A549 (cell line): ENCODE data around the gene BCKDHA. TPM values are rescaled to one million over a fixed set of nuclear protein-coding genes. Genes with fewer than 3 reads are reported as not detected.

Experiments
- ATAC-seq, 2 experiments: fragments of 200-7000 bp in 1 of 2; fragments of >200 bp in 1 of 2; cut with Nextera tagmentation in 1 of 2; cut with Tn5 transposase in 1 of 2; 3 replicates each; pipeline versions ENCODE4 v1.8.0 to v1.9.1; 2018 to 2020; ENCODE audit warnings: mild to moderate bottlenecking in 1 of 2, moderate library complexity in 1 of 2
- CTCF ChIA-PET: fragments of 300-600 bp; sonication (Branson Sonifier 250); formaldehyde crosslinking; extraction: SDS; loops from one replicate; lab custom pipeline; 2021; ENCODE audit warnings: antibody characterized with exemption, inconsistent platforms; lab: Yijun Ruan, JAX
- POLR2A ChIA-PET: fragments of 350-600 bp; formaldehyde crosslinking; extraction: SDS; loops from one replicate; lab custom pipeline; 2021; ENCODE audit warnings: antibody characterized with exemption, inconsistent platforms; lab: Yijun Ruan, JAX
- DNase-seq, 2 experiments: peaks; one replicate each; pipeline versions ENCODE4 v3.0.0 to v3.0.0-alpha.2; 2011 to 2016; ENCODE audit warnings: low read depth in 1 of 2, low spot score in 1 of 2
- FAIRE-seq: peaks from 2 replicates; lab custom pipeline; 2011; peaks lifted over from hg19 to GRCh38; lab: Jason Lieb, UNC
- H3K27ac ChIP-seq, 2 experiments: fragments of >200 bp; sonication (Bioruptor Twin); formaldehyde crosslinking; 3 replicates each; pipeline ENCODE4 v1.5.1; 2016 to 2017
- H3K4me1 ChIP-seq: fragments of >200 bp; sonication (Bioruptor Twin); formaldehyde crosslinking; 3 replicates; pipeline ENCODE4 v1.6.1; 2016
- H3K4me2 ChIP-seq: fragments of >200 bp; sonication (Bioruptor Twin); formaldehyde crosslinking; 3 replicates; pipeline ENCODE4 v1.6.1; 2016
- H3K4me3 ChIP-seq: fragments of >200 bp; sonication (Bioruptor Twin); formaldehyde crosslinking; 3 replicates; pipeline ENCODE4 v1.5.1; 2016
- H3K9me3 ChIP-seq: fragments of >200 bp; sonication (Bioruptor Twin); formaldehyde crosslinking; 3 replicates; pipeline ENCODE4 v1.6.1; 2016
- BHLHE40 ChIP-seq: IDR thresholded peaks from 2 replicates; pipeline ENCODE4 v1.6.1; 2012; ENCODE audit warnings: low read depth, low read length, inconsistent platforms
- CBX8 ChIP-seq: fragments of 200-600 bp; sonication (generic); IDR thresholded peaks from 2 replicates; pipeline ENCODE4 v1.6.1; 2016
- CEBPB ChIP-seq, 2 experiments: fragments of >200 bp in 1 of 2; sonication (Bioruptor Twin) in 1 of 2; formaldehyde crosslinking in 1 of 2; IDR thresholded peaks; 2 replicates each; pipeline ENCODE4 v1.6.1; 2012 to 2016
- EP300 ChIP-seq, 2 experiments: fragments of >200 bp; sonication (Bioruptor Twin); formaldehyde crosslinking; IDR thresholded peaks; 2 replicates in 1 of 2; 3 replicates in 1 of 2; pipeline ENCODE4 v1.6.1; 2016 to 2017
- ESRRA ChIP-seq: fragments of 150-350 bp; IDR thresholded peaks from 2 replicates; pipeline ENCODE4 v1.6.1; 2014; ENCODE audit warnings: mild to moderate bottlenecking, low read length, borderline replicate concordance
- FOSB ChIP-seq: fragments of 250-450 bp; sonication (Bioruptor Pico); IDR thresholded peaks from 2 replicates; pipeline ENCODE4 v1.5.0; 2020; ENCODE audit warnings: mild to moderate bottlenecking, moderate library complexity
- FOSL2 ChIP-seq, 2 experiments: fragments of 450-650 bp in 1 of 2; fragments of >200 bp in 1 of 2; sonication (Bioruptor Twin) in 1 of 2; formaldehyde crosslinking; IDR thresholded peaks; 2 replicates each; pipeline versions ENCODE4 v1.5.0 to v1.6.1; 2016 to 2020; ENCODE audit warnings: mild to moderate bottlenecking in 1 of 2, moderate library complexity in 1 of 2
- GATA3 ChIP-seq: IDR thresholded peaks from 2 replicates; pipeline ENCODE4 v1.6.1; 2012; ENCODE audit warnings: borderline replicate concordance
- HDAC2 ChIP-seq: fragments of 200-600 bp; sonication (generic); IDR thresholded peaks from 2 replicates; pipeline ENCODE4 v1.6.1; 2016
- HEYL ChIP-seq: fragments of 250-450 bp; sonication (Bioruptor Pico); IDR thresholded peaks from 2 replicates; pipeline ENCODE4 v1.8.0; 2021; ENCODE audit warnings: mild to moderate bottlenecking, moderate library complexity
- HOXB5 ChIP-seq: fragments of 250-450 bp; sonication (Bioruptor Pico); IDR thresholded peaks from 2 replicates; pipeline ENCODE4 v1.5.0; 2020; ENCODE audit warnings: mild to moderate bottlenecking, moderate library complexity
- JUN ChIP-seq, 2 experiments: fragments of >200 bp; sonication (Bioruptor Twin); formaldehyde crosslinking; IDR thresholded peaks; 2 replicates in 1 of 2; 3 replicates in 1 of 2; pipeline ENCODE4 v1.6.1; 2016 to 2017
- JUNB ChIP-seq: fragments of >200 bp; sonication (Bioruptor Twin); formaldehyde crosslinking; IDR thresholded peaks from 2 replicates; pipeline ENCODE4 v1.6.1; 2016
- MAZ ChIP-seq: fragments of 150-350 bp; IDR thresholded peaks from 2 replicates; pipeline ENCODE4 v1.6.1; 2014; ENCODE audit warnings: antibody characterized with exemption, low read depth, low read length, borderline replicate concordance
- NPAS2 ChIP-seq: fragments of 250-450 bp; sonication (Bioruptor Pico); IDR thresholded peaks from 2 replicates; pipeline ENCODE4 v1.8.0; 2022; ENCODE audit warnings: mild to moderate bottlenecking, moderate library complexity, borderline replicate concordance
- PHF8 ChIP-seq: fragments of 200-600 bp; sonication (generic); IDR thresholded peaks from 2 replicates; pipeline ENCODE4 v1.6.1; 2016; ENCODE audit warnings: low read depth, mild to moderate bottlenecking, antibody characterized with exemption, moderate library complexity, borderline replicate concordance
- RAD21 ChIP-seq, 2 experiments: fragments of >200 bp in 1 of 2; sonication (Bioruptor Twin) in 1 of 2; formaldehyde crosslinking in 1 of 2; IDR thresholded peaks in 1 of 2; conservative IDR thresholded peaks in 1 of 2; 2 replicates in 1 of 2; 3 replicates in 1 of 2; pipeline ENCODE4 v1.6.1; 2012 to 2018; ENCODE audit warnings: inconsistent platforms in 1 of 2
- RCOR1 ChIP-seq: fragments of 150-350 bp; IDR thresholded peaks from 2 replicates; pipeline ENCODE4 v1.6.1; 2014; ENCODE audit warnings: antibody characterized with exemption, low read length, low read depth
- RFX5 ChIP-seq: fragments of 450-650 bp; IDR thresholded peaks from 2 replicates; pipeline ENCODE4 v1.7.1; 2014; ENCODE audit warnings: antibody characterized with exemption, mild to moderate bottlenecking, moderate library complexity
- TFCP2L1 ChIP-seq: fragments of 250-450 bp; sonication (Bioruptor Pico); IDR thresholded peaks from 2 replicates; pipeline ENCODE4 v1.5.0; 2021; ENCODE audit warnings: mild to moderate bottlenecking
- TP53 ChIP-seq: fragments of 250-450 bp; sonication (Bioruptor Pico); IDR thresholded peaks from 2 replicates; pipeline ENCODE4 v1.5.0; 2021; ENCODE audit warnings: mild to moderate bottlenecking, moderate library complexity
- ZSCAN20 ChIP-seq: fragments of 250-450 bp; sonication (Bioruptor Pico); IDR thresholded peaks from 2 replicates; pipeline ENCODE4 v1.8.0; 2022; ENCODE audit warnings: mild to moderate bottlenecking, moderate library complexity
- WGBS: methylation state at CpG from one replicate; pipeline ENCODE4 v1.1.6; 2017; ENCODE audit errors: missing lambda C conversion rate; 5-methylcytosine and 5-hydroxymethylcytosine counted together
- polyA plus RNA-seq, 4 experiments: library from polyadenylated mRNA; depleted of rRNA in 3 of 4; stranded (reverse); fragments of >200 nt; fragmentation: RNase III in 1 of 4; extraction: RNeasy Plus Mini Kit Qiagen cat#74134 plus additional on column Dnase treatment in 1 of 4; gene quantifications; 2 replicates in 3 of 4; 3 replicates in 1 of 4; pipeline ENCODE4 v1.2.3, GENCODE V29; 2011 to 2017
- TF ChIP-seq, protein P1 (sequence below): IDR thresholded peaks from 2 replicates; pipeline ENCODE4 v1.6.1; 2012; ENCODE audit warnings: low read depth, borderline replicate concordance
- TF ChIP-seq, protein P2 (sequence below): fragments of 150-350 bp; IDR thresholded peaks from 2 replicates; pipeline ENCODE4 v1.6.1; 2014; ENCODE audit warnings: low read depth, mild to moderate bottlenecking, low read length
- TF ChIP-seq, protein P3 (sequence below): fragments of 250-450 bp; sonication (Bioruptor Pico); IDR thresholded peaks from 2 replicates; pipeline ENCODE4 v1.5.0; 2020; ENCODE audit warnings: low read depth, mild to moderate bottlenecking, moderate library complexity
- TF ChIP-seq, protein P4 (sequence below): IDR thresholded peaks from 2 replicates; pipeline ENCODE4 v1.6.1; 2012
- TF ChIP-seq, protein P5 (sequence below): fragments of 200-600 bp; sonication (generic); IDR thresholded peaks from 2 replicates; pipeline ENCODE4 v1.6.1; 2016; ENCODE audit warnings: antibody characterized with exemption, mild to moderate bottlenecking, moderate library complexity

Gene BCKDHA
- polyA plus RNA-seq, 2 of the 4 experiments (the other 2 are of a cell fraction), result 42.9 to 44.4 TPM

DNA sequence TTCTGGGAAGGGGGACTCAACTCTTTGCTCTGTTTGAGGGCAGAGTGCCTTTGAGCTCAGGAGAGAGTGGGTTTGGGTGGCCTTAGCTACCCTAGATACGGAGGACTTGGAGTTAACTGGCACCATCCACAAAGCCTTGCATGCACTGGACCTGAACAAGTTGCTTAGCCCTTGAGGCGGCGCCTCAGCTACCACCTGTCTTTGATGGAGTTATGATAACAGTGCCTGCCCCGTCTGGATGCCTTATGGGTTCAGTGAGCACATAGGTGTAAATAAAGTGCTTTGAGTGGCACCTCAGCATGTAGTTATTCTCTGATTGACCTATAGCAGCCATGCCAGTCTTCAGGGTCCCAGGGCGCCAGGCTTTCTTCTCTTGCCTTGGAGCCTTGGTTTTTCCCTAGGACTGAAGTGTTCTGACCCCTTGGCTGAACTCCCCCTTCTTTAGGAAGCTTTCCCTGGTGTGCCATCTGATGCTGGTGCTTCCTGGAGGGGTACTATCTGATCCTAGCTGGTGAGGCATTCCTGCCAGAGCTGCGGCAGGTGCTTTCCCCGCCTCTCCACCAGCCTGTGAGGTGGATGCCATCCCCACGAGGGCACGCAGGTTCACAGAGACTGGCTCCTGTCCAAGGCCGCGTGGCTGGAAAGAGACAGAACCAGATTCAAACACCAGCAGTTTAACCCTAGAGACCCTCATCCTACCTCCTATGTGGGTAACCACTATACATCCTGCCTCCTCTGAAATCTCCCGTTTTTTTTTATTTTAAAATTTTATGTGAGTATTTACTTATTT, 5.8 kb downstream of the BCKDHA start:
- CTCF ChIA-PET, result interaction anchor here (0.8 to 1.6 kb wide), 5 partner anchors 23 to 167 kb away, joined by 3 to 7 read pairs (median 4); no protein-coding TSS in a partner anchor
- TF ChIP-seq TP53 (CRISPR knock-in tag) (no peak), RAD21 (conservative IDR thresholded peaks at IDR 0.05 in 1 of 2, IDR thresholded peaks at IDR 0.05 in 1 of 2) (no peak), PHF8 (no peak), HDAC2 (no peak), FOSL2 (IDR thresholded peaks at IDR 0.05) (no peak), FOSL2 (CRISPR knock-in tag; IDR thresholded peaks at IDR 0.05) (no peak), RCOR1 (no peak), CEBPB (IDR thresholded peaks at IDR 0.05) (no peak), CBX8 (no peak), JUN (IDR thresholded peaks at IDR 0.05) (no peak), TFCP2L1 (no peak), EP300 (IDR thresholded peaks at IDR 0.05) (no peak), ESRRA (no peak), NPAS2 (no peak), BHLHE40 (no peak), RFX5 (no peak)
- TF ChIP-seq, protein P1, sequence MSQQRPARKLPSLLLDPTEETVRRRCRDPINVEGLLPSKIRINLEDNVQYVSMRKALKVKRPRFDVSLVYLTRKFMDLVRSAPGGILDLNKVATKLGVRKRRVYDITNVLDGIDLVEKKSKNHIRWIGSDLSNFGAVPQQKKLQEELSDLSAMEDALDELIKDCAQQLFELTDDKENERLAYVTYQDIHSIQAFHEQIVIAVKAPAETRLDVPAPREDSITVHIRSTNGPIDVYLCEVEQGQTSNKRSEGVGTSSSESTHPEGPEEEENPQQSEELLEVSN, result no peak
- ATAC-seq (0 out of 6 replicates have a peak, but pooled peaks of 1 of the 2 experiments have one; percentile 6), DNase-seq (no peak), FAIRE-seq (no peak)
- no peaks in the 10 kb centered on the region for H3K9me3 ChIP-seq
- WGBS, result 83% methylated on average over 12 of the region's 12 CpGs
- POLR2A ChIA-PET, result interaction anchor here (0.8 kb wide), 1 partner anchor 36 kb away, joined by 4 read pairs; the partner anchor contains the start of gene DMAC2
- H3K4me3 ChIP-seq, result no peak overlapping the region
- H3K4me1 ChIP-seq, result peaks cover 9% of the 10 kb centered on the region
- H3K27ac ChIP-seq, result no peak overlapping the region
- no peak overlapping the region for H3K4me2 ChIP-seq

DNA sequence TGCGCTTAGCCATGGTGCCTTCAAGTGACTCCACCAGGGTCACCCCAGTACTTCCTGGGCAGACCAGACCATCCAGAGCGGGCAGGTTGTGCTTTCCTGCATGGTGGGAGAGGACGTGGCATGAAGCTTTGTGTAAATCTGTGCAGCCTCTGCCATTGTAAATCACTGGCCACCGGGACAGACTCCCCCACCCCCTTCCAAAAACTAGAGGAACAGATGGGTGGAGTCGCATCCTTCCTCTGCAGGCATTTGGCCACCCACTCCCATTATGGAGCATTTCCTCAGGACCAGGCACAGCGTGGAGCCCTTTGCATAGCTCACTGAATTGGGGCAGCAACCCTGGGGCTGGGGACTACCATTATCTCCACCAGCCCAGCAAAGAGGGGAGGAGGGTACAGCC, 8.2 kb downstream of the BCKDHA start:
- FAIRE-seq (no peak), ATAC-seq (no peak), DNase-seq (no peak)
- Histone ChIP-seq H3K27ac (no peak overlapping the region), H3K4me1 (peaks cover 12% of the 10 kb centered on the region), H3K4me2 (no peak overlapping the region), H3K9me3 (no peaks in the 10 kb centered on the region), H3K4me3 (no peak overlapping the region)
- CTCF ChIA-PET, result interaction anchor here (0.6 to 2.0 kb wide), 10 partner anchors 9 to 278 kb away, joined by 3 to 9 read pairs (median 4); no protein-coding TSS in a partner anchor
- TF ChIP-seq, protein P2, sequence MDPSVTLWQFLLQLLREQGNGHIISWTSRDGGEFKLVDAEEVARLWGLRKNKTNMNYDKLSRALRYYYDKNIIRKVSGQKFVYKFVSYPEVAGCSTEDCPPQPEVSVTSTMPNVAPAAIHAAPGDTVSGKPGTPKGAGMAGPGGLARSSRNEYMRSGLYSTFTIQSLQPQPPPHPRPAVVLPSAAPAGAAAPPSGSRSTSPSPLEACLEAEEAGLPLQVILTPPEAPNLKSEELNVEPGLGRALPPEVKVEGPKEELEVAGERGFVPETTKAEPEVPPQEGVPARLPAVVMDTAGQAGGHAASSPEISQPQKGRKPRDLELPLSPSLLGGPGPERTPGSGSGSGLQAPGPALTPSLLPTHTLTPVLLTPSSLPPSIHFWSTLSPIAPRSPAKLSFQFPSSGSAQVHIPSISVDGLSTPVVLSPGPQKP, result no peak
- TF ChIP-seq MAZ (no peak), FOSB (no peak), HOXB5 (CRISPR knock-in tag) (no peak)
- WGBS, result 91% methylated on average over 6 of the region's 6 CpGs
- POLR2A ChIA-PET, result interaction anchor here (0.6 to 2.2 kb wide), 2 partner anchors 34 to 35 kb away, joined by 8 to 10 read pairs; partner anchors contain the start of gene DMAC2

DNA sequence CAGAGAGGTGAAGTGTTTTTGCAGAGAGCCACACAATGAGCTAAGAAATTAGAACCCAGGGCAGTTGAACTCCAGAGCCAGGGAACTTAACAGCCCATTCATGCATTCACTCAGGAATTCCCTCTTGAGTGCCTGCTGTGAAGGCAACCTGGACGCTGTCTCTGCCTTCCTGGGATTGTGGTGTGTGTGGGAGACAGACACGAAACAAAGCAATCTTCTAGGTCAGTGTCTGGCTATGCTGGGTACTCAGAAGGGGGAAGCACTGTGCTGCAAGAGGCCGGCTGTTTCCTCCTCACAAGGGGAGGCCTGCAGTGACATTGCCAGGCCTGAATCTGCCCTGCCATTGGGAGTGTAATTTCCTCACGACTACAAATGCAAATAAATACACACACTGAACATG, 9.7 kb downstream of the BCKDHA start:
- no peak for DNase-seq
- ATAC-seq, result peak; percentile 9 to 20; a peak in 1 of 6 replicates
- H3K4me3 ChIP-seq, result no peak overlapping the region
- H3K9me3 ChIP-seq, result no peaks in the 10 kb centered on the region
- ChIA-PET CTCF (interaction anchor here (0.6 to 4.2 kb wide), 11 partner anchors 9 to 163 kb away, joined by 3 to 27 read pairs (median 4); partner anchors contain the start of genes B3GNT8, BCKDHA, DMAC2 and TGFB1), POLR2A (interaction anchor here (1.0 to 2.2 kb wide), 2 partner anchors 12 to 32 kb away, joined by 3 to 10 read pairs; partner anchors contain the start of gene DMAC2)
- no peak overlapping the region for H3K4me2 ChIP-seq
- peaks cover 12% of the 10 kb centered on the region for H3K4me1 ChIP-seq
- TF ChIP-seq, protein P3, sequence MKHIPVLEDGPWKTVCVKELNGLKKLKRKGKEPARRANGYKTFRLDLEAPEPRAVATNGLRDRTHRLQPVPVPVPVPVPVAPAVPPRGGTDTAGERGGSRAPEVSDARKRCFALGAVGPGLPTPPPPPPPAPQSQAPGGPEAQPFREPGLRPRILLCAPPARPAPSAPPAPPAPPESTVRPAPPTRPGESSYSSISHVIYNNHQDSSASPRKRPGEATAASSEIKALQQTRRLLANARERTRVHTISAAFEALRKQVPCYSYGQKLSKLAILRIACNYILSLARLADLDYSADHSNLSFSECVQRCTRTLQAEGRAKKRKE, result no peak
- TF ChIP-seq GATA3 (no peak), MAZ (no peak), NPAS2 (no peak), ZSCAN20 (no peak), RCOR1 (no peak), JUNB (no peak), HEYL (CRISPR knock-in tag) (no peak), FOSL2 (IDR thresholded peaks at IDR 0.05) (no peak), FOSL2 (CRISPR knock-in tag; IDR thresholded peaks at IDR 0.05) (no peak)
- TF ChIP-seq, protein P4, sequence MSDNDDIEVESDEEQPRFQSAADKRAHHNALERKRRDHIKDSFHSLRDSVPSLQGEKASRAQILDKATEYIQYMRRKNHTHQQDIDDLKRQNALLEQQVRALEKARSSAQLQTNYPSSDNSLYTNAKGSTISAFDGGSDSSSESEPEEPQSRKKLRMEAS, result no peak
- TF ChIP-seq, protein P5, sequence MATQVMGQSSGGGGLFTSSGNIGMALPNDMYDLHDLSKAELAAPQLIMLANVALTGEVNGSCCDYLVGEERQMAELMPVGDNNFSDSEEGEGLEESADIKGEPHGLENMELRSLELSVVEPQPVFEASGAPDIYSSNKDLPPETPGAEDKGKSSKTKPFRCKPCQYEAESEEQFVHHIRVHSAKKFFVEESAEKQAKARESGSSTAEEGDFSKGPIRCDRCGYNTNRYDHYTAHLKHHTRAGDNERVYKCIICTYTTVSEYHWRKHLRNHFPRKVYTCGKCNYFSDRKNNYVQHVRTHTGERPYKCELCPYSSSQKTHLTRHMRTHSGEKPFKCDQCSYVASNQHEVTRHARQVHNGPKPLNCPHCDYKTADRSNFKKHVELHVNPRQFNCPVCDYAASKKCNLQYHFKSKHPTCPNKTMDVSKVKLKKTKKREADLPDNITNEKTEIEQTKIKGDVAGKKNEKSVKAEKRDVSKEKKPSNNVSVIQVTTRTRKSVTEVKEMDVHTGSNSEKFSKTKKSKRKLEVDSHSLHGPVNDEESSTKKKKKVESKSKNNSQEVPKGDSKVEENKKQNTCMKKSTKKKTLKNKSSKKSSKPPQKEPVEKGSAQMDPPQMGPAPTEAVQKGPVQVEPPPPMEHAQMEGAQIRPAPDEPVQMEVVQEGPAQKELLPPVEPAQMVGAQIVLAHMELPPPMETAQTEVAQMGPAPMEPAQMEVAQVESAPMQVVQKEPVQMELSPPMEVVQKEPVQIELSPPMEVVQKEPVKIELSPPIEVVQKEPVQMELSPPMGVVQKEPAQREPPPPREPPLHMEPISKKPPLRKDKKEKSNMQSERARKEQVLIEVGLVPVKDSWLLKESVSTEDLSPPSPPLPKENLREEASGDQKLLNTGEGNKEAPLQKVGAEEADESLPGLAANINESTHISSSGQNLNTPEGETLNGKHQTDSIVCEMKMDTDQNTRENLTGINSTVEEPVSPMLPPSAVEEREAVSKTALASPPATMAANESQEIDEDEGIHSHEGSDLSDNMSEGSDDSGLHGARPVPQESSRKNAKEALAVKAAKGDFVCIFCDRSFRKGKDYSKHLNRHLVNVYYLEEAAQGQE, result no peak
- FAIRE-seq, result no peak
- WGBS, result 73% methylated on average over 4 of the region's 4 CpGs
- H3K27ac ChIP-seq, result no peak overlapping the region
